ENCODE data around the gene SGPP1.
"Not testable (repeated sequence)": the region's sequence is repeated elsewhere in the genome, so short reads cannot be mapped to it uniquely, and the experiment has no call there.

SGPP1 gene

GRCh38 chr14:63727736-63728728 lies at the start of gene SGPP1:
SGPP1 (minus strand) TSS chr14:63728065; CDS start chr14:63727944, 121 bp downstream.
- peak; percentile 75 to 81 for DNase-seq

- no peak for DNase-seq
Observed at GRCh38 chr14:63777024-63777423, 49.2 kb upstream of the SGPP1 start.

- no peak for DNase-seq
Observed at GRCh38 chr14:63773504-63773903, 45.6 kb upstream of the SGPP1 start.

- DNase-seq = peak; percentile 32 to 46
Observed at GRCh38 chr14:63770187-63770807, 42.4 kb upstream of the SGPP1 start.

GRCh38 chr14:63766611-63767010 lies 38.7 kb upstream of the SGPP1 start:
- DNase-seq = no peak

- no peak for DNase-seq
Observed at GRCh38 chr14:63764620-63765139, 36.8 kb upstream of the SGPP1 start.

- DNase-seq = no peak
Observed at GRCh38 chr14:63764103-63764502, 36.2 kb upstream of the SGPP1 start.

GRCh38 chr14:63761351-63762117 lies 33.7 kb upstream of the SGPP1 start:
- DNase-seq = no peak

GRCh38 chr14:63760014-63760413 lies 32.1 kb upstream of the SGPP1 start:
- no peak for DNase-seq

GRCh38 chr14:63759456-63759855 lies 31.6 kb upstream of the SGPP1 start:
- no peak for DNase-seq

GRCh38 chr14:63757211-63757610 lies 29.3 kb upstream of the SGPP1 start:
- no peak for DNase-seq

GRCh38 chr14:63752449-63753169 lies 24.7 kb upstream of the SGPP1 start:
- DNase-seq = no peak

- DNase-seq = not testable (repeated sequence)
Observed at GRCh38 chr14:63751076-63751475, 23.2 kb upstream of the SGPP1 start.

GRCh38 chr14:63747846-63748245 lies 20.0 kb upstream of the SGPP1 start:
- no peak for DNase-seq

GRCh38 chr14:63745858-63746425 lies 18.1 kb upstream of the SGPP1 start:
- DNase-seq = no peak

- DNase-seq = no peak
Observed at GRCh38 chr14:63745272-63745671, 17.4 kb upstream of the SGPP1 start.

GRCh38 chr14:63737582-63738006 lies 9.7 kb upstream of the SGPP1 start:
- no peak for DNase-seq

GRCh38 chr14:63735720-63736119 lies 7.9 kb upstream of the SGPP1 start:
- no peak for DNase-seq

GRCh38 chr14:63730659-63731058 lies 2.8 kb upstream of the SGPP1 start:
- DNase-seq = no peak

- DNase-seq = peak; percentile 31 to 37
Observed at GRCh38 chr14:63727231-63727735, 582 bp downstream of the SGPP1 start.

GRCh38 chr14:63726499-63726898 lies 1.4 kb downstream of the SGPP1 start:
- DNase-seq = no peak

Measured in activated CD4-positive, alpha-beta T cell treated with anti-CD3 and anti-CD28 coated beads, Interleukin-2, amount 50 U/mL, for 48 hours (primary cell).